Aortic smooth muscle cell (primary cell): ENCODE measurements around the gene SRF. TPM values are rescaled to one million over a fixed set of nuclear protein-coding genes. Genes with fewer than 3 reads are reported as not detected.

ENCODE experiments used
- total RNA-seq: library from RNA; depleted of rRNA; stranded (reverse); fragments of >200 nt; gene quantifications from 2 replicates; pipeline ENCODE4 v1.2.3, GENCODE V29; 2014

Gene SRF
- 14.5 and 15.7 TPM in 2 replicates for total RNA-seq

DNA sequence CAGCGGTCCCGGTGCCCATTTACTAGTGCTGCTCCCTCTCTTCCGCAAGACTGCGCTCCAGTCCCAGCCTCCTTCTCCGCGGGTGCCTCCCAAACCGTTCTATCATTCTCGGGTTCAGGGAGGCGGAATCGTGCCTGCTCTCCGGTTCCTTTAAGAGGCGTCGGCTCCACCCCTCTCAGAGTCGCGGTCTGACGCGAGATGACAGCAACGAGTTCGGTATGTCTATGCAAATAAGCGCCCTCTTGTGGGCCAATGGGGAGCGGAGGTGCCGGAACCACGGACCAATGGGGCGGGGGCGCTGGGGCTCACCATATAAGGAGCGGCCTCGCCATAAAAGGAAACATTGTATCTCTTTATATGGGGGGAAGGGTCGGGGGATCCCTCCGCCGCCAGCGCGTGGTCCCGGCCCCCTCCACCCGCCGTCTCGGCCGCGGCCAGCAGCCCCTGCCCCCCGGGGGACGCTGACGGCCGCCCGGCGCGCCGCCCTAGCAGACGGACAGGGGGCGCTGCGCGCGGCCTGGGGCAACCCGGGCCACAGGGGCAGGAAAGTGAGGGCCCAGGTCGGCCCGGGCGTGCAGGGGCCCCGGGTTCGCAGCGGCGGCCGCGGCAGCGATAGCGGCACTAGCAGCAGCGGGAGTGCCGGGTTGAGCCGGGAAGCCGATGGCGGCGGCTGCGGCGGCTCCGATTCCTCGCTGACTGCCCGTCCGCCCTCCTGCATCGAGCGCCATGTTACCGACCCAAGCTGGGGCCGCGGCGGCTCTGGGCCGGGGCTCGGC lies at the start of gene SRF:
Gene SRF (plus strand): TSS at position 339 of the 776 bp plus-strand sequence. CDS start 388 bp downstream, at position 727.

DNA sequence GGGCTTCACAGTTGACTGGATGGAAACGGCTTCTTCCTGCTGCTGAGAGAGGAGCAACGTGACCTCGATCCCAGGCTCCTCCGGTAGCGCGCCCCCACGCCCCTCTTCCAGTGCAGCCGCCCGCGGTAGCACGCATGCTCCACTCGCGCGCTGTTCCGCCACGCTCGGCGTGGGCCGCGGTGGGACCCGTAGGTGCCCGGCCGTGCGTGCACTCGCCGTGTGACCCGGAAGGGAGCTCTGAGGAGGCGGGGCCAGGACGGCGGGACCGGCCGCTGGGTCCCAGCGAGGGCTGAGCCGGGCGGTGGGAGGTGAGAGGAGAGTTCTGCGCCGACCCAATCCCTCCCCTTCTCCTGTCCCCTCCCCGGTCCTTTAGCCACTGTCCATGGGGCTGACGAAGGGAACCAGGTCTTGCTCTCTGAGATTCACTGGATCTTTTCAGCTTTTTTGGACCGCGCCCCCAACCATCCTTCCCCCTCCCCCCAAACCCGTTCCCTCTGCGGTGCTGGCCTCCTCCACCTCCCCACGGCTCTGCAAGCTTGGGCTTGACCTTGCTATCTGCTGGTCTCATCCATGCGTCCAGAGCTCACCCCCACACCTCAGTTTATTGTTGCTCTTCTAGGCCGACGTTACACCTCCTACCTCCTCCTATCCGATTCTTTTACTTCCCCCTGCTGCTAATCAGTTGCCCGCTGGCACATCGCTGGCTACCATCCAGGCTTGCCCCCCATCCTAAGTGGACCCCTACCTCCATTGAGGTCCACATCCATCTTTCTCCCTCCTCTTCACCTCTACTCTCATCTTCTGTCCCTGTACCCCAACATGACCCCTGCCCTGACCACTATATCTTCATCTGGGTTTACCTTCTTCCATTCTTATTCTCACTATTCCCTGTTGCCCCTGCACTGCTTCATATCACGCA lies 11.1 kb downstream of the SRF start, which contains the start of gene CUL9:
Gene CUL9 (plus strand): TSS at position 255 of the 919 bp plus-strand sequence. CDS start 2,115 bp downstream, outside the sequence.

DNA sequence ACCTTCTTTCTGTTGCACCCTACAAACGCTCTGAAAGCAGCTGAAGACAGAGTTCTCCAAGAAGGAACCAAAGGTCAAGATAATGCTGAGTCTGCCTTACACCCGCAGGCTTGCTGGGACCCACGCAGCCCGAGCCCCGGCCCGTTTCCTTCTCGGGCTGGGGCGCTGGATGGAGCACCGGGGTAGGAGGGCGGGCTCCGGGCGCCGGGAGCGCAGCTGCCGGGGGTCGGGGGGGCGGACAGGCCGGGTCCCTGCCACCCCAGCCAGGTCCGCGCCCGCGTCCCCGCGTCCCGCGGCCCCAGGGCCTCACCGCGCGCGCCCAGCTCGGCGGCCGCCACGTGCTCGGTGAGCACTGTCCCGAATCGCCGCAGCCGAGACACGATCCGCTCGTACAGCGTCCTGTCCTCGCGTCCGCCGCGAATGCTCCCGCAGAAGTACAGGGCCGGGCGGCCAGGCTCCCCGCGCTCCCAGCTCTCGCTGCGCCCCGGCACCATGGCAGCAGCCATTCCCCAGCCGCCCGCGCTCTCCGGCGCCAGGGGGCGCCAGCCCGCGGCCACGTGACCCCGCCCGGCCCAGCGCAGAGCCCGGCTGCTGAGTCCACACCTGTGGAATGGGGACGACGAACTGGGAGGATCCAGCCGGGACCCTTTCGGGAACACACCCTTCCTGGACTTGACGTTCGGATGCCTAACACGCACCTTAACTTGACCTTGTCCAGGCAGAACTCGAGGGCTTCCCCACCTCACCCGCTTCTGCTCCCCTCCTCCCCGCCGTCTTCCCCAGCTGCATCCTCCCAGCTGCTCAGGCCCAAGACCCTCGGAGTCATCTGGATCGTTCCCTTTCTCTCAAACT lies 58.1 kb downstream of the SRF start, which contains the start of gene DNPH1:
Gene DNPH1 (minus strand): TSS at position 531 of the 852 bp plus-strand sequence. CDS start 25 bp downstream, at position 506.

Other genes with a start within 250 kb of the SRF start
- gene CNPY3, start 241.8 kb upstream of the SRF start, total RNA-seq, result 25.8 and 31.8 TPM in 2 replicates
- 0.19 TPM in 1 of 2 replicates, not detected in the other for gene GNMT, start 210.5 kb upstream of the SRF start, total RNA-seq
- 24.0 and 35.3 TPM in 2 replicates for gene PEX6, start 192.1 kb upstream of the SRF start, total RNA-seq
- gene PPP2R5D, start 186.7 kb upstream of the SRF start, total RNA-seq, result 37.7 and 40.0 TPM in 2 replicates
- gene MEA1, start 157.3 kb upstream of the SRF start, total RNA-seq, result 81.7 and 91.8 TPM in 2 replicates
- gene KLHDC3, start 157.0 kb upstream of the SRF start, total RNA-seq, result 78.5 and 82.6 TPM in 2 replicates
- gene RRP36, start 149.6 kb upstream of the SRF start, total RNA-seq, result 100.0 and 110 TPM in 2 replicates
- gene CUL7, start 117.4 kb upstream of the SRF start, total RNA-seq, result 28.1 and 36.9 TPM in 2 replicates
- 15.3 and 16.6 TPM in 2 replicates for gene MRPL2, start 111.8 kb upstream of the SRF start, total RNA-seq
- 11.4 and 15.2 TPM in 2 replicates for gene KLC4, start 111.6 kb upstream of the SRF start, total RNA-seq
- gene PTK7, start 95.0 kb upstream of the SRF start, total RNA-seq, result 13.2 and 13.7 TPM in 2 replicates
- gene CUL9, start 10.9 kb downstream of the SRF start, total RNA-seq, result 21.3 and 23.7 TPM in 2 replicates
- 42.3 and 45.3 TPM in 2 replicates for gene DNPH1, start 58.2 kb downstream of the SRF start, total RNA-seq
- under 0.01 TPM in 2 replicates for gene TTBK1, start 72.2 kb downstream of the SRF start, total RNA-seq
- gene SLC22A7, start 127.0 kb downstream of the SRF start, total RNA-seq, result not detected in 2 replicates
- 0.13 and 0.19 TPM in 2 replicates for gene CRIP3, start 137.6 kb downstream of the SRF start, total RNA-seq
- 5.5 and 6.8 TPM in 2 replicates for gene ZNF318, start 198.4 kb downstream of the SRF start, total RNA-seq